ENCODE results near the gene WWC2.
"Not testable (repeated sequence)": the region's sequence is repeated elsewhere in the genome, so short reads cannot be mapped to it uniquely, and the experiment has no call there.

Gene WWC2

GRCh38 chr4:183142571-183143550 is 43.8 kb downstream of the WWC2 start:
- DNase-seq (ENCODE audit: low read depth) = no peak

DNA sequence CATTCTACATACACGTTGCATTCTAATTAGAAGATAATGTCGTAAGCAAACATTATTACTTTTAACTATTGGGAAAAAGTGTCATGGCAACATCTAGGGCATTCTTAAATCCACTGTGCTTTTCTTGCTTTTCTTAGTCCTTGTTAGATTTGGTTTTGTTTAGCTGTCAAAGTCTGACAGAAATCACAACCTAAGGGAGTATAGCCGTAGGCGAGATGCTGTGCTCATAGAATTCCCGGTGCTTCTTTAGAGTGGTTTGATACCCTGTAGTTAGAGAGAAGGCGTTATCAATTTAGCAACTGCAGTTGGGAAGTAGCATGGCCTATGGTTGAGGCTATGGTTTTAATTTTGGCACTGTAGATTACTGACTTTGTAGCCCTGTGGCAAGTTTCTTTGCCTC is 45.7 kb downstream of the WWC2 start:
- DNase-seq (ENCODE audit: low read depth) = no peak

DNA sequence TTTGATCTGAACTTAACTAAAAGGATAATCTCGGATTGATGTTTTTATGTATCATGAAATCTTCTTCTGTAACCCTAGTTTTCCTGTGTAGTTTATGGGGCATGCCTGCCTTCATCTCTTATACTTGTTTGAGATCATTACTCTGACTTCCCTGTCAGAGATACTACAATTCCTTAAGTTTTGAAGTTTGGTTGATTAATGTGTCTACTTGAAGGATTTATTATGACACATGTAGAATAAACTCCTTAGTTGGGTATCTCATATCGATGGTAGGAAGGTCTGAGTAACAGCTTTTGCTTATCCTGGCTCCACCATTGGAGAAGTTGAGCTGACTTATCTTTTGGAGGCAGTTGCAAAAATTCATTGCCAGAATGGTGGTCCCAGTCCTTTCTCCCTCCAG is 46.7 kb downstream of the WWC2 start:
- no peak for DNase-seq (ENCODE audit: low read depth)

- no peak for DNase-seq (ENCODE audit: low read depth)
These were observed 47.4 kb downstream of the WWC2 start for GRCh38 chr4:183146478-183146877.

GRCh38 chr4:183147196-183147595 is 48.1 kb downstream of the WWC2 start:
- DNase-seq (ENCODE audit: low read depth) = no peak

DNA sequence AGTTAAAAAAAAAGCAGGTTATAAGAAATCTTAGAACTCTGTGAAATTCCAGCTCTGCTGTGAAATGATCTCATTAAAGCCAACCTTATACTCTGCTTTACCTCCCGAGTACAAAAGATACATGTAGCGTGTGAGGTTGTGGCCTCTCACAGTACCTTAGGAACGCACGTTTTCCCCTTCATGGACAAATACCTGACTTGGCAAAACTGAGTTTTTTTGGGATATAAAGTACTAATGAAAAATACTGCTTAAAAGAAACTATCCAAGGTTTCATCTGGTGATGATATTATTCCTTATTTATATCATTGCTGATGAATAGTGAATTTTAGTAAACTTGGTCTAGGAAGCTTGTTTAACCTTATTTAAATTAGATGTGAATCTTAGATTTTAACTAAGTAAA is 48.9 kb downstream of the WWC2 start:
- DNase-seq (ENCODE audit: low read depth) = no peak

DNA sequence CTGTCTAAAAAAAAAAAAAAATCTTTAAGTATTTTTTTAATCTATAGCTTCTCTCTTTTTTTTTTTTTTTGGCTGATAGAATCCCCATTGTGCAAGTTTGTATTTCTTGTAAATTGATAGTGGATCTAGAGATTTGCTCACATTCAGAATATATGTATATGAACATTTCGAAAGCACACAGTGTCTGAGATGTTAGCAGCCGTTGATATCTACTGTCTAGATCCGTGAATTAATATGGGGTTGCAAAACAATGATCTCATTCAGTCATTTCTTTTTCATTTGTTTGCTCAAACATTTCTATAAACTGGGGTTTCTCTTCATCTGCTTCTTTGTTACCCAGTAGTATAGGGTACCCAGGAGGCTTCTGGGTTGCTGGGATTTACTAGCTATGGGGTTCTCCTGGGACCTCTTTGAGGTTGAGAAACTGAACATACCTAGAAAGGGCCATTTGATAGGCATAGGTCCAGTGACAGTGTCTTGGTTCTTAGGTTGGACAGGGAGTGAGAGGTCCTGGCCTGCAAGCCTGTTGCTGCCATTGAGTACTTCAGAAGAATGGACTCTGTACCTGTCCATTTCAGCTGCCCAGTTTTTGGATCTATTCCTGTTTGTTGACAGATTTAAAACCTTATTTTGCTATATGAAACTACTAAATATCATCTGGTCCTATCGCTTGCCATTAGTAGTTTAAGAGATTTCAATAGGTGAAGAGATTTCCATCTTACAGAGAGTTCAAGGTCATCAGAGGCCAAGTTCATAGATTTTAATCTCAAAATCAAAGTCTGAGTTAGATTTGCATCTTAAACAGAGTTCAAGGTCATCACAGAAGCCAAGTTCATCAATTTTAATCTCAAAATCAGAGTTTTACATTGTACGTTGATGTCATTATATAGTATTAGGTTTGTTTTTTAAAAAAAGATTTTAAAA is 50.8 kb downstream of the WWC2 start:
- DNase-seq (ENCODE audit: low read depth) = no peak

- not testable (repeated sequence) for DNase-seq (ENCODE audit: low read depth)
These were observed 51.6 kb downstream of the WWC2 start for GRCh38 chr4:183150664-183151063.

DNA sequence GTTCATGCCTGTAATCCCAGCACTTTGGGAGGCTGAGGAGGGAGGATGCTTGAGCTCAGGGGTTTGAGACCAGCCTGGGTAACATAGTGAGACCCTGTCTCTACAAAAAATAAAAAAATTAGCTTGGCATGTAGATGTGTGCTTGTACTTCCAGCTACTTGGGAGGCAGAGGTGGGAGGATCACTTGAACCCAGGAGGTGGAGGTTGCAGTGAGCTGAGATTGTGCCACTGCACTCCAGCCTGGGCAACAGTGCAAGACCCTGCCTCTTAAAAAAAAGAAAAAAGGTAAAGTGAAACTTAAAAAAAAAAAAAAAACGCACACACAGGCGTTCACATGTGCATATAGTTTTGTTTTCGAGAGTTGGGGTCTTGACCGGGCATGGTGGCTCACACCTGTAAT is 53.2 kb downstream of the WWC2 start:
- not testable (repeated sequence) for DNase-seq (ENCODE audit: low read depth)

DNA sequence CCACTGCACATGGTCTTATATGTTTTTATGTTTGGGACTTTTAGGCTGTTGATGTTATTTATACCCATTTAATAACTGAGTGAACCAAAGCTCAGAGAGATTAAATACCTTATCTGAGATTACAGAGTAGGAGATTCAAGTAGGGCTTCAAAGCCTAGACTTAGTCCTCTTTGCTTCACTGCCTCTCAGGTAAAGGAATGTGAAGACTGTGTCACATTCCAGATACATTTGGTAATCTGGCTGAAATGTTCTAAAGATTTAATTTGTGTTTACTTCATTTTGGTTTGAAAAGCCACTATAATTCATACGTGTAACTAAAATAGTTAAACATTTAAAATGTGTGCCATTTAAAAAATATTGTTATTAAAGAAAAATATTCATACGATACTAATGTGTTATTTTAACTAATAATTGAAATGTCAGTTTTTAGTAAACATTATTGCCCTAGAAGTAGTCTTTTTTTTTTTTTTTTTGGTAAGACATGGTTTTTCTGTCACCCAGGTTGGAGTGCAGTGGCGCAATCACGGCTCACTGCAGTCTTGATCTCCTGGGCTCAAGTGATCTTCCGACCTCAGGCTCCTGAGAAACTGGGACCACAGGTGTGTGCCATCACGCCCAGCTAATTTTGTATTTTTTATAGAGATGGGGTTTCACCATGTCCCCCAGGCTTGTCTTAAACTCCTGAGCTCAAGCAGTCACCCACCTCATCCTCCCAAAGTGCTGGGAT is 54.3 kb downstream of the WWC2 start:
- no peak for DNase-seq (ENCODE audit: low read depth)

- DNase-seq (ENCODE audit: low read depth) = no peak
These were observed 55.8 kb downstream of the WWC2 start for GRCh38 chr4:183154701-183155391.

GRCh38 chr4:183155450-183156184 is 56.6 kb downstream of the WWC2 start:
- DNase-seq (ENCODE audit: low read depth) = no peak

DNA sequence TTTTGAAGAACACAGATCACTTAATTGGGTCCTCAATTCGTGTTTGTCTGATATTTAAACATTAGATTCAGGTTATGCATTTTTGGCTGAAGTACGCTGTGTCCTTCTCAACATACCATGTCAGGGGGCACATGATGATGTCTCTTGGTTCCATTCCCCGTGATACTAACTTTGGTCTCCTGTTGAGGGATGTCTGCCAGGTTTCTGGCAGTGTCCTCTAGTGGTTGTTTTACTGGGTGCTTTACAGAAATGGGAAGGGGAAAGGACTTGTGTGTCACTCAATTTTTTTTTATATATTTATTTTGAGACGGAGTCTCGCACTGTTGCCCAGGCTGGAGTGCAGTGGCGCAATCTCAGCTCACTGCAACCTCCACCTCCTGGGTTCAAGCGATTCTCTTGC is 58.2 kb downstream of the WWC2 start:
- DNase-seq (ENCODE audit: low read depth) = no peak

GRCh38 chr4:183158062-183158461 is 59.0 kb downstream of the WWC2 start:
- no peak for DNase-seq (ENCODE audit: low read depth)

DNA sequence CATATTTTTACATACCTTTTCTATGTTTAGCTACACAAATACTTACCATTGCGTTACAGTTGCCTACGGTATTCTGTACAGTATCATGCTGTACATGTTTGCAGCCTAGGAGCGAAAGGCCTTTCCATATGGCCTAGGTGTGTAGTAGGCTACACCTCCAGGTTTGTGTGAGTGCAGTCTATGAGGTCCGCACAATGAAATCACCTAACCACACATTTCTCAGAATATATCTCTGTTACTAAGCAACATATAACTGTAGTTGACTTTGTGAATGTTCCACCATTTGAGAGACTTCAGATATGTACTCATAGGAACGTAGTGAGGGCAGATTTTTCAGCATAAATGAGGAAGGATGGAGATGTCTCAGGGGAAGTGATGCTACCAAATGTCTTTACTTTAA is 62.6 kb downstream of the WWC2 start:
- DNase-seq (ENCODE audit: low read depth) = no peak

DNA sequence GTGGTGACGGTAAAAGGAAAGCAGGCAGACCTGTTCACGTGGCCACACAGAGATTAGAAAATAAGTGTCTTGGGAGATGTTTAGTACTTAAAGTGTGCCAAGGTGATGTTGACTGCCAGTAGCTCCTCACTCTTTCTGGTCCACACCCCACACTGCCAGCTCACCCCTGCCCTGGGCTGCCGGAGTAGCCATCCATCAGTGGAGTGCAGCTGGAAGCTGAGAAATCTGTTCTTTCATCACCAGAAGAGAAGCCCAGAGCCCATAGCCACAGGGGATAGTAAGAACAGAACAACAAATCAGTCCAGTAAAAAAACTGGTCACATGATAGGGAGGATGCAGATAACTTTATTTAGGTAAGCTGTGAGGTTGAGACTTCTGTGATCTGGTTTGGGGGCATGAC is 64.1 kb downstream of the WWC2 start:
- DNase-seq (ENCODE audit: low read depth) = no peak

DNA sequence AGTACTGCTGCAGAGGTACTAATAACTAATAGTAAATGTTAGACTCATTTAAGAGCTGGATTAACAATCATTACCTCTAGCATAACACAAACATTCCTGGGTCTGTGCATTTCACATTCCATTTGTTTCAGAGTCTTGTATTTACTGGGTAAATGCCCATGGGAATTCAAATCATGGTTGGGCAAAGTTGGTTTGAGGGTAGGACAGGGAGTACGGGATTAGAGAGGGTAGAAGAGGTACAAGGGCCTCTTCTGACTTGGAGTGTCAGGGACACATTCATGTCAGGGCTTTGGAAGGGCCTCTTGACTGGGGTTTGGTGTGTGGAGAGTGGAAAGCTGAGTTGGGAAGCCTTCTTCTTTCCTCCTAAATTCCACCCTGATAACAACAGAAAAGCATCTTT is 65.9 kb downstream of the WWC2 start:
- DNase-seq (ENCODE audit: low read depth) = no peak

- DNase-seq (ENCODE audit: low read depth) = no peak
These were observed 66.3 kb downstream of the WWC2 start for GRCh38 chr4:183165376-183165775.

DNA sequence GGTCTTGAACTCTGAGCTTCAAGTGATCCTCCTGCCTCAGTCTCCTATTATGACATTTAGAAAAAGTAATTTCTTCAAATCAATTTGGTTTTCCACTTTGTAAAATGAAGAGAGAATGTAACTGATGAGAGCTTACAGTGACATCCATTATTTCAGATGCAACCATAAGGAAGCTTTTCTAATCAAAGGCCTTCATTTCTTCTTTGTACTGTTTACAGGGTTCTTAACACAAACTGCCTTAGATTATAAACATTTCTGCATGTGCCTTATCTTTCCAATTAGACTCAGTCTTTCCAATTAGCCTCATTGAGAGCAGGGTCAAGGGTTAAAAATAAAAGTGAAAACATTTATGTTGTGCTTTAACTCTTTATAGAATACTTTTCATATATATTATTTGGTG is 71.8 kb downstream of the WWC2 start:
- DNase-seq (ENCODE audit: low read depth) = no peak

DNA sequence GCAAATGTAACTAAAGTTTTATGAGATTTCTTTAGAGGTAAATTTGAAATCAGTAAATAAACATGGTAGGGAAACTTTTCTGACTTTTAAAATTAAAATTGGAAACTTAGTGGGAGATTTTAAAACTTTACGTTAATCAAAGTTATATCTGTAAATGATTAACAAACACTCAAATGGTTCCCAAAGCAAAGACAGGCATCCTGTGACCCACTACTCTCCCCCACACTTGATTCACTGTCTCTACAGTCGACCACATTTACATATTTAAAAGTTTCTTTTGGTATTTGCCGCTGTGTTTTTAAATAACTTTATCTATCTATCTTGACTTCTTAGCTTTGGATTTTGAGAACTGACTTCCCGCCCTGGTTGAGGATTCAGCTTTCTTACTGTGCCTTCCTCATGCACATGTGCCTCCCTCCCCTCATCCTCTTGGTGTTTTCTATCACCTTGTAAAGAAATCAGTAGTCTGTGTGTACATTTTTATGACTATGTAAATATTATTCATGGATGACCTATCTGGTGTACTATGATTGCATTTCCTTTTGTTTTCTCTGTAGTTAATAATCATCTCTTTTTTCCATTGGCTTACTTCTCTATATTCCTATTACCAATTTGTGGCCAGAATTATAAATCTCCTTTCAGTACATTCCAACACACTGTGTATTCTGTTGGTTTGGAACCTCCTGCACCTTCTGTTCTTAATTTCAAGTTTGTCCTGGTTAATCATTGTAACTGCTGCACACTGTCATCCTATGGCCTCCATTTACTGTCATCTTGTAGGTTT is 72.6 kb downstream of the WWC2 start:
- DNase-seq (ENCODE audit: low read depth) = no peak
